Ovary (tissue), 9 donors: ENCODE measurements around the gene MUC6. TPM values are rescaled to one million over a fixed set of nuclear protein-coding genes. Genes with fewer than 3 reads are reported as not detected.

ENCODE experiments used
- DNase-seq, 5 donors: peaks; one replicate each; pipeline ENCODE4 v3.0.0-alpha.2; 2019 to 2020
- H3K27ac ChIP-seq, 2 donors: fragments of 200-600 bp; one replicate each; pipeline versions ENCODE4 v1.5.1 to v1.8.0; 2019 to 2022
- H3K27me3 ChIP-seq: fragments of 200-600 bp; one replicate; pipeline ENCODE4 v1.8.0; 2022
- H3K36me3 ChIP-seq: fragments of 200-600 bp; sonication (generic); one replicate; pipeline ENCODE4 v1.5.1; 2019
- H3K4me1 ChIP-seq: one replicate; pipeline ENCODE4 v1.8.1; 2013; ENCODE audit warnings: mild to moderate bottlenecking, moderate library complexity; ENCODE audit not compliant: insufficient read depth
- H3K4me3 ChIP-seq: fragments of 200-600 bp; sonication (generic); one replicate; pipeline ENCODE4 v1.5.1; 2017
- H3K9me3 ChIP-seq, 2 donors: fragments of 200-600 bp in 1 of 2; sonication (generic) in 1 of 2; one replicate each; pipeline versions ENCODE4 v1.5.1 to v1.8.1; 2013 to 2019; ENCODE audit warnings: mild to moderate bottlenecking in 1 of 2, moderate library complexity in 1 of 2
- EP300 ChIP-seq: sonication (generic); formaldehyde crosslinking; IDR thresholded peaks from one replicate; pipeline ENCODE4 v1.6.1; 2017; ENCODE audit warnings: antibody characterized with exemption
- POLR2A ChIP-seq: fragments of 450-650 bp; IDR thresholded peaks from one replicate; pipeline ENCODE4 v1.6.1; 2017; ENCODE audit warnings: antibody characterized with exemption, mild to moderate bottlenecking, moderate library complexity
- WGBS, 3 donors: extraction: QIAGEN DNeasy Blood & Tissue Kit in 1 of 3; methylation state at CpG; one replicate each; pipeline versions ENCODE4 v1.1.5 to v1.1.7; 2013 to 2017; 5-methylcytosine and 5-hydroxymethylcytosine counted together
- intact Hi-C, 4 donors: fragments of 100-400 bp; cut with DNase I; formaldehyde crosslinking; loops; one replicate each; pipeline versions ENCODE4 v1.11.0 to v1.15.1; 2022 to 2023
- polyA plus RNA-seq, 2 donors: library from polyadenylated mRNA; stranded (reverse); fragments of 200-250 nt in 1 of 2; fragments of 350-450 nt in 1 of 2; fragmentation: Illumina TruSeq in 1 of 2; extraction: RNeasy Lipid Tissue Mini Kit (QIAGEN cat#74804) in 1 of 2; gene quantifications; one replicate each; pipeline ENCODE4 v1.2.3, GENCODE V29; 2013 to 2014
- total RNA-seq, 7 donors: library from RNA; depleted of rRNA in 2 of 7; stranded (reverse); fragments of >200 nt in 2 of 7; fragmentation: NEBNext Ultra II Directional in 3 of 7; extraction: Animal tissue kit (Norgen Biotek cat#: 25700) in 3 of 7; gene quantifications; one replicate each; pipeline versions ENCODE4 v1.1.0 to v1.2.4, GENCODE V29; 2016 to 2023
- TF ChIP-seq, protein P1 (sequence below), 3 donors: fragments of 450-650 bp in 2 of 3; fragments of 200-600 bp in 1 of 3; IDR thresholded peaks; one replicate each; pipeline versions ENCODE4 v1.5.1 to v1.8.0; 2016 to 2022; ENCODE audit warnings: antibody characterized with exemption in 3 of 3, mild to moderate bottlenecking in 1 of 3
- donor health status: DM: no; HTN: no; CAD: no; lungs with moderate emphysema.
- donor health status: DM: no; HTN: no; CAD: no.
- donor health status: Bipolar disorder and iron deficiency.
- donor health status: DM: yes; HTN: yes; CAD: no.
- donor health status: DM: no; HTN: no; CAD: no.
- donor health status: DM: yes; HTN: yes; CAD: no.

MUC6 gene
- total and polyA plus RNA-seq, 9 donors = 0.02 to 7.2 (median 0.31) TPM; not detected in 1

DNA sequence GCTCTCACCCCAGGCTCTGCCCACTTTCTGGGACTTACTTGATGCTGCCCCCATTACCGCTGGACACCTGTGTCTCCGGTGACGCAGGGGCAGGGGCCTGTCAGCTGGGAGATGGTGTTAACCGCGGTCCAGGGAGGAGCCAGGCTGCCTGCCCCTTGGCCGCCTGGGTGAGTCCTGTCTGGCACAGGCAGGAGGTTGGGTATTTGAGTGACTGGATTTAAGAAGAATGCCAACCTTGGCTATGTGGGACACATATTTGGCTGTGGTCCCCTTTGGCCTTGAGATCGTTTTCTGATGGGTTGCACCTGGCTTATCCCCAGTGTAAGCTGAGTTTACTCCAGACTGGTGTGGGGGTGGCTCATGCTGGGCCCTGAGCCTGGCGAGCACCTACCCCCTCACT lies 2.5 kb downstream of the MUC6 start:
- no peak for DNase-seq
- Histone ChIP-seq H3K4me1 (peaks cover 4% of the 10 kb centered on the region), H3K4me3 (no peak overlapping the region), H3K27ac (no peak overlapping the region), H3K9me3 (no peaks in the 10 kb centered on the region), H3K27me3 (no peaks in the 10 kb centered on the region), H3K36me3 (no peaks in the 10 kb centered on the region)
- intact Hi-C loops = no loop called here
- TF ChIP-seq, protein P1, sequence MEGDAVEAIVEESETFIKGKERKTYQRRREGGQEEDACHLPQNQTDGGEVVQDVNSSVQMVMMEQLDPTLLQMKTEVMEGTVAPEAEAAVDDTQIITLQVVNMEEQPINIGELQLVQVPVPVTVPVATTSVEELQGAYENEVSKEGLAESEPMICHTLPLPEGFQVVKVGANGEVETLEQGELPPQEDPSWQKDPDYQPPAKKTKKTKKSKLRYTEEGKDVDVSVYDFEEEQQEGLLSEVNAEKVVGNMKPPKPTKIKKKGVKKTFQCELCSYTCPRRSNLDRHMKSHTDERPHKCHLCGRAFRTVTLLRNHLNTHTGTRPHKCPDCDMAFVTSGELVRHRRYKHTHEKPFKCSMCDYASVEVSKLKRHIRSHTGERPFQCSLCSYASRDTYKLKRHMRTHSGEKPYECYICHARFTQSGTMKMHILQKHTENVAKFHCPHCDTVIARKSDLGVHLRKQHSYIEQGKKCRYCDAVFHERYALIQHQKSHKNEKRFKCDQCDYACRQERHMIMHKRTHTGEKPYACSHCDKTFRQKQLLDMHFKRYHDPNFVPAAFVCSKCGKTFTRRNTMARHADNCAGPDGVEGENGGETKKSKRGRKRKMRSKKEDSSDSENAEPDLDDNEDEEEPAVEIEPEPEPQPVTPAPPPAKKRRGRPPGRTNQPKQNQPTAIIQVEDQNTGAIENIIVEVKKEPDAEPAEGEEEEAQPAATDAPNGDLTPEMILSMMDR (IDR thresholded peaks at IDR 0.05) = no peak
- no peak for TF ChIP-seq EP300
- TF ChIP-seq POLR2A = no peak
- WGBS, 3 donors = 55 to 72% (median 70%) methylated on average over 8 of the region's 8 CpGs

DNA sequence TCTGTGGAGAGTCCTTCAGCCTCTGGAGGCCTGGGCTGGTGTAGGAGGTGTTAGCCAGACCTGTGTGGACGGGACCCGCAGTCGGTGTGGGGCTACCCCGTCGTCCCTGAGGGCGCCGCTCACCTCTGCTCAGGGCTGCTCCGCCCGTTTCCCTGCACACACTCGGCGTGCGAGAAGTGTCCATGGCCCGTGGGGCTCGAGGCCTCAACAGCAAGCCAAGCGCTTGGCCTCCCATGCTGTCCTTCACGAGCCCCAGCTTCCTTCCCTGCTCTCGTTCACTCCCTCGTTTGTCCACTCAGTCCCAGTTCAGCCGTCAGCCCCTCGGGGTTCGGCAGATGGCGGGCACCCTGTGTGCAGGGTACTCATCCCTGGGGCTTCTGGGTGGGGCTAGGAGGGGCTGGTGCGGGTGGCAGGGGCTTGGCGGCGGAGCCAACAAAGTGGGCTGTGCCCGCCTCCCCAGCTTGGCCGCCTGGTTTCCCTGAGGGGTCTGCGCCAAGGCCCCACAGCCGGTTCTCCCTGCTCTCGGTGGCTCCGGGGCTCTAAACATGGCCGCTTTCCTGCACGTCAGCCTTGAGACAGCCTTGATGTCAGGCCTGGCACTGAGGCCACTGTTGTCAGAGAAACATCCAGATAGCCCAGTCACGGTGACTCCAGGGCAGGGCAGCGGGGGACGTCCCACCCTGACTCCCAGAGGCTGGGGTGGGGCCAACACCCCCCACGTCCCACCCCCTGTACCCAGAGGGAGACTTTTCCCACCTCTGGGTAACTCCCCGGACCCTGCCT lies 3.3 kb downstream of the MUC6 start:
- Histone ChIP-seq H3K27me3 (no peaks in the 10 kb centered on the region), H3K4me3 (no peak overlapping the region), H3K36me3 (no peaks in the 10 kb centered on the region), H3K27ac (no peak overlapping the region), H3K9me3 (no peaks in the 10 kb centered on the region), H3K4me1 (peaks cover 4% of the 10 kb centered on the region)
- TF ChIP-seq, protein P1 (IDR thresholded peaks at IDR 0.05) = no peak
- no peak for TF ChIP-seq EP300
- intact Hi-C loops = no loop called here
- no peak for DNase-seq
- WGBS, 3 donors = 71 to 79% (median 79%) methylated on average over 38 of the region's 38 CpGs

DNA sequence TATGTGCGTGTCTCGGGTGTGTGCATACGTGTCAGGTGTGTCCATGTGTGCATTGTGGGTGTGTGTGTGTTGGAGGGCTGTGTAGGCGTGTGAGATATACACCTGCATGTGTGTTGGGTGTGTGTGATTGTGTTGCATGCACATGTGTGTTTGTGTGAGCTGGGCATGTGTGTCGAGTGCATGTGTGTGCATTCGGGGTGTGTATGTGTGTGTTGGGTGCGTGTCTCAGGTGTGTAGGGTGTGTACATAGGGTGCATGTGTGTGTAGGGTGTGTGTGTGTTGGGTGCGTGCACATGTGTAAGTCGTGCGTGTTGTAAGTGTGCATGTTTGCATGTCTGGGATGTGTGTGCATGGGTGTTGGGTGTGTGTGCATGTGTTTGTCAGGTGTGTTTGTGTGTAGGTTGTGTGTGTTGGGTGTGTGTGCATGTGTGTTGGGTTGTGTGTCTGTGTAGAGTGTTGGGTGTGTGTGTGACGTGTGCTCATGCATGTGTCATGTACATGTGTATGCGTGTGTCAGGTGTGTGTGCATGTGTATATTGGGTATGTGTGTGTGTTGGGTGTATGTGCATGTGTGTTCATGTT lies 4.1 kb downstream of the MUC6 start:
- Histone ChIP-seq H3K27ac (no peak overlapping the region), H3K4me1 (peaks cover 4% of the 10 kb centered on the region), H3K4me3 (no peak overlapping the region), H3K27me3 (no peaks in the 10 kb centered on the region), H3K9me3 (no peaks in the 10 kb centered on the region), H3K36me3 (no peaks in the 10 kb centered on the region)
- no peak for DNase-seq
- 94 to 95% (median 95%) methylated on average over 12 of the region's 12 CpGs for WGBS, 3 donors
- intact Hi-C loops = no loop called here
- no peak for TF ChIP-seq POLR2A
- TF ChIP-seq EP300 = no peak
- TF ChIP-seq, protein P1 (IDR thresholded peaks at IDR 0.05) = no peak

DNA sequence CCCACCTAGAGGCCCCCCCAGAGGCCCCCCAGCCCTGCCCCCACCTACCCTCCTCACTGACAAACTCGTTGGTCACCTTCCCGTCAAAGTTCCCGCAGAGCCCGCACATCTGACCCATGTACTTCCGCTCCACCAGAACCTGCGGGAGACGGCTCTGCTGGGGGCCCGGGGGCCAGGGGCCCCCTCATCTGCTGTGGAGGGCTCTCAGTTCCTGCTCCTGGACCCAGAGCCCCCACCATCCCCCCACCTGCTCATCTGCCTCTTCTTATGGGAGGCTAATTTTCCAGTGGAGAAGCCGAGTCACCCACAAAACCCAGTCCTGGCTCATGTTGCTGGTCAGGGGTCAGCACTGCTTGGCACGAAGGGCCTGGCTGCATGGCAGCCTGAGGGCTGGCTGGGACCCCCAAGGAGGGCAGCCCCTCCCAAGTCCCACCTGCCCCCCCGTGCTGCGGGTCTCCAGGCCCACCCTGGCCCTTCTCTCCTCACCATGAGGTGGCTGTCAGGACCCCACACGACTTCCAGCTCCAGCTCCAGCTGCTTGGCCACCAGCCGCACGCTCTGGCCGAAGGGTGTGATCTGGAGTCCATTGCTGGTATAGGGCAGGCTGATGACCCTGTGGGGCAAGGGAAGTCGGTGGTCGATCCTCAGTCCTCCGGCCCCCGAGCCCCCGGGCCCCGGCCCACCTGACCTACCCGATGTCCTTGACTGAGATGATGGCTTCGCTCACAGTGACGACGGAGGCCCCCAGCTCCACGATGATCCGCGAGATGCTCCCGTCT lies 5.2 kb downstream of the MUC6 start:
- H3K27ac ChIP-seq = no peak overlapping the region
- TF ChIP-seq EP300 = no peak
- no peak for TF ChIP-seq POLR2A
- TF ChIP-seq, protein P1 (IDR thresholded peaks at IDR 0.05) = no peak

More for the DNA sequence above, 5.2 kb downstream of the MUC6 start:
- no peaks in the 10 kb centered on the region for H3K9me3 ChIP-seq
- 68 to 76% (median 70%) methylated on average over 26 to 30 of the region's 30 CpGs for WGBS, 3 donors
- no peak for DNase-seq
- no peaks in the 10 kb centered on the region for H3K27me3 ChIP-seq
- intact Hi-C loops = no loop called here
- H3K4me3 ChIP-seq = no peak overlapping the region
- H3K4me1 ChIP-seq = peaks cover 4% of the 10 kb centered on the region
- H3K36me3 ChIP-seq = no peaks in the 10 kb centered on the region
